Esophagus muscularis mucosa (tissue), 4 donors: ENCODE data around the gene CHMP2B.

ENCODE experiments used
- EP300 ChIP-seq: sonication (generic); formaldehyde crosslinking; IDR thresholded peaks from one replicate; pipeline ENCODE4 v1.6.1; 2017; ENCODE audit warnings: antibody characterized with exemption
- POLR2AphosphoS5 ChIP-seq, 2 donors: sonication (generic); formaldehyde crosslinking; IDR thresholded peaks; one replicate each; pipeline ENCODE4 v1.6.1; 2017; ENCODE audit warnings: antibody characterized with exemption in 2 of 2
- TF ChIP-seq, protein P1 (sequence below), 3 experiments: fragments of 200-600 bp in 2 of 3; fragments of 450-650 bp in 1 of 3; sonication (generic) in 2 of 3; IDR thresholded peaks; one replicate each; pipeline ENCODE4 v1.5.1; 2017 to 2019; ENCODE audit warnings: antibody characterized with exemption in 3 of 3, mild to moderate bottlenecking in 2 of 3, moderate library complexity in 1 of 3

DNA sequence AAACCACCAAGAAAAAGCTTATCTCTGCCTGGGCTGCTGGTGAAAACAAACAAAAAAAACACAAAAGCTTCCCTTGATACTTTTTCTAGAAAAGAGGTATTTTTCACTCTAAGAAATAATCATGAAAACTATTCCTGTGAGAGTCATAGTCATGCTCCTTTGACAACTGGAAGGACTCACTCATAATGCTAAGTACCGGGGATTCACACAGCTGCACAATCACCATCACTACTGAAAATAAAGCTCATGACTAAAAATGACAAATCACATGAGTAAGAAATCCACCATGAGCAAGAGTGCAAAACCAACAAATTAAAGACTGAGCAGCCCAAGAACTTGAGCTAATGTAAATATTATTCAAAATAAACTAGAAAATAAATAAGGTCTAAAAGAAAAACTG is 59.9 kb downstream of the CHMP2B start:
- TF ChIP-seq POLR2AphosphoS5 (IDR thresholded peaks at IDR 0.05) (no peak), EP300 (no peak)
- TF ChIP-seq, protein P1, sequence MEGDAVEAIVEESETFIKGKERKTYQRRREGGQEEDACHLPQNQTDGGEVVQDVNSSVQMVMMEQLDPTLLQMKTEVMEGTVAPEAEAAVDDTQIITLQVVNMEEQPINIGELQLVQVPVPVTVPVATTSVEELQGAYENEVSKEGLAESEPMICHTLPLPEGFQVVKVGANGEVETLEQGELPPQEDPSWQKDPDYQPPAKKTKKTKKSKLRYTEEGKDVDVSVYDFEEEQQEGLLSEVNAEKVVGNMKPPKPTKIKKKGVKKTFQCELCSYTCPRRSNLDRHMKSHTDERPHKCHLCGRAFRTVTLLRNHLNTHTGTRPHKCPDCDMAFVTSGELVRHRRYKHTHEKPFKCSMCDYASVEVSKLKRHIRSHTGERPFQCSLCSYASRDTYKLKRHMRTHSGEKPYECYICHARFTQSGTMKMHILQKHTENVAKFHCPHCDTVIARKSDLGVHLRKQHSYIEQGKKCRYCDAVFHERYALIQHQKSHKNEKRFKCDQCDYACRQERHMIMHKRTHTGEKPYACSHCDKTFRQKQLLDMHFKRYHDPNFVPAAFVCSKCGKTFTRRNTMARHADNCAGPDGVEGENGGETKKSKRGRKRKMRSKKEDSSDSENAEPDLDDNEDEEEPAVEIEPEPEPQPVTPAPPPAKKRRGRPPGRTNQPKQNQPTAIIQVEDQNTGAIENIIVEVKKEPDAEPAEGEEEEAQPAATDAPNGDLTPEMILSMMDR (IDR thresholded peaks at IDR 0.05) = no peak
